Measurements from ENCODE around the gene C19orf67. TPM values are rescaled to one million over a fixed set of nuclear protein-coding genes. Genes with fewer than 3 reads are reported as not detected.
A peak's percentile ranks its signal among the peaks of the same experiment; 100 is the strongest.

Gene C19orf67
- total RNA-seq, 6 donors from 2014 or later, result 0.40 TPM; not detected in 5

DNA sequence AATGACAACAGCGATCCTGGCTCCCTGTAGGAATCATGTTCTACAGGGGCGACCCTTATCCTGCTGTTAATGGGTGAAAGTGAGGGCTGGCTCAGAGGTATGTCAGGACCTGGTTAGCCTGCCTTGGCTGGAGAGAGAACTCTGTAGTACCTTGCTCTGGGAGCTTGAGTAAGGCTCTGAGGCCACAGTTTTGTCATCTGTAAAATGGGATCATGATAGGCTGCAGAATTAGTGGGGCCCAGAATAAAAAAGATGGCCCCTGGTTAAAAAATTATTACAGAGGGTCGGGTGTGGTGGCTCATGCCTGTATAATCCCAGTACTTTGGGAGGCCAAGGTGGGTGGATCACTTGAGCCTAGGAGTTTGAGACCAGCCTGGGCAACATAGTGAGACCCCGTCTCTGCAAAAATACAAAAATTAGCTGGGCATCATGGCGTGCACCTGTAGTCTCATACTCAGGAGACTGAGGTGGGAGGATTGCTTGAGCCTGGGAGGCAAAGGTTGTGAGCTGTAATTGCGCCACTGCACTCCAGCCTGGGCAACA, 15.5 kb upstream of the C19orf67 start:
- no peak for ATAC-seq (ENCODE audit: low FRiP score in 2 of 2)

DNA sequence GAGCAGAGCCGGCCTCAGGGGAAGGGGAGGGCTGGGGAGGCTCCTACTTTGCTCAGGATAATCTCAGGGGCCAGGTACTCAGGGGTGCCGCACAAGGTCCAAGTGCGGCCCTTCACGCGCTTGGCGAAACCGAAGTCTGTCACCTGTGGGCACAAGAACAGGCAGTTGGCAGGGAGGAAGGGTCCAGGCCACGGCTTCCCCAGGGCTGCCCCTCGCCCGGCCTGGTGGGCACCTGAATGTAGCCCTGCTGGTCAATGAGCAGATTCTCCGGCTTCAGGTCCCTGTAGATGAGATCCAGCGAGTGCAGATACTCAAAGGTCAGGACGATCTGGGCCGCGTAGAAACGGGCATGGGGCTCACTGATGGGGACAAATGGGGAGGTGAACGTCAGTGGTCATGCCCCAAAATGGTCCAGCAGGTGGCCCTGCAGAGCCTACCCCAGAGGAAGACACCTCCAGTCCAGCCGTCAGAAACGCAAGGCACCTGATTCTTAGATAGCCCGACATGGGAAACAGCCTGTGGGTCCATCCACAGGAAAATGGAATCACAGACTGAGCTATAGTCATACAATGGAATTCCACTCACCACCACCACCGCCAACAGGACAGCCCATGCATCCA, 12.1 kb upstream of the C19orf67 start:
- no peaks in the 10 kb centered on the region for H3K27me3 ChIP-seq
- no peak for ATAC-seq (ENCODE audit: low FRiP score in 2 of 2)
- H3K4me1 ChIP-seq, result no peaks in the 10 kb centered on the region
- DNase-seq, result peak in 1 of 2 donors; percentile 73
- TF ChIP-seq POLR2AphosphoS5 (IDR thresholded peaks at IDR 0.05) (no peak), EP300 (IDR thresholded peaks at IDR 0.05) (no peak), POLR2A (IDR thresholded peaks at IDR 0.05) (no peak)
- TF ChIP-seq, protein P1, sequence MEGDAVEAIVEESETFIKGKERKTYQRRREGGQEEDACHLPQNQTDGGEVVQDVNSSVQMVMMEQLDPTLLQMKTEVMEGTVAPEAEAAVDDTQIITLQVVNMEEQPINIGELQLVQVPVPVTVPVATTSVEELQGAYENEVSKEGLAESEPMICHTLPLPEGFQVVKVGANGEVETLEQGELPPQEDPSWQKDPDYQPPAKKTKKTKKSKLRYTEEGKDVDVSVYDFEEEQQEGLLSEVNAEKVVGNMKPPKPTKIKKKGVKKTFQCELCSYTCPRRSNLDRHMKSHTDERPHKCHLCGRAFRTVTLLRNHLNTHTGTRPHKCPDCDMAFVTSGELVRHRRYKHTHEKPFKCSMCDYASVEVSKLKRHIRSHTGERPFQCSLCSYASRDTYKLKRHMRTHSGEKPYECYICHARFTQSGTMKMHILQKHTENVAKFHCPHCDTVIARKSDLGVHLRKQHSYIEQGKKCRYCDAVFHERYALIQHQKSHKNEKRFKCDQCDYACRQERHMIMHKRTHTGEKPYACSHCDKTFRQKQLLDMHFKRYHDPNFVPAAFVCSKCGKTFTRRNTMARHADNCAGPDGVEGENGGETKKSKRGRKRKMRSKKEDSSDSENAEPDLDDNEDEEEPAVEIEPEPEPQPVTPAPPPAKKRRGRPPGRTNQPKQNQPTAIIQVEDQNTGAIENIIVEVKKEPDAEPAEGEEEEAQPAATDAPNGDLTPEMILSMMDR (IDR thresholded peaks at IDR 0.05), result no peak
- 85 to 87% methylated on average over 20 to 21 of the region's 21 CpGs for WGBS, 2 donors
- H3K27ac ChIP-seq, result no peak overlapping the region
- no peak overlapping the region for H3K4me3 ChIP-seq
- peaks cover 0 to 60% (median 44%) of the 10 kb centered on the region in 4 donors for H3K36me3 ChIP-seq
- H3K9me3 ChIP-seq, result peaks cover 0 to 8% (median 2%) of the 10 kb centered on the region in 4 donors

More for the DNA sequence above, 15.5 kb upstream of the C19orf67 start:
- no peak overlapping the region for H3K4me3 ChIP-seq
- 92 to 93% methylated on average over 6 of the region's 6 CpGs for WGBS, 2 donors
- TF ChIP-seq POLR2A (IDR thresholded peaks at IDR 0.05), result no peak
- TF ChIP-seq POLR2AphosphoS5 (IDR thresholded peaks at IDR 0.05), result no peak
- no peaks in the 10 kb centered on the region for H3K27me3 ChIP-seq
- peaks cover 3 to 90% (median 63%) of the 10 kb centered on the region in 4 donors for H3K36me3 ChIP-seq
- DNase-seq, result no peak
- no peak overlapping the region for H3K27ac ChIP-seq
- no peaks in the 10 kb centered on the region for H3K4me1 ChIP-seq
- no peaks in the 10 kb centered on the region for H3K9me3 ChIP-seq

DNA sequence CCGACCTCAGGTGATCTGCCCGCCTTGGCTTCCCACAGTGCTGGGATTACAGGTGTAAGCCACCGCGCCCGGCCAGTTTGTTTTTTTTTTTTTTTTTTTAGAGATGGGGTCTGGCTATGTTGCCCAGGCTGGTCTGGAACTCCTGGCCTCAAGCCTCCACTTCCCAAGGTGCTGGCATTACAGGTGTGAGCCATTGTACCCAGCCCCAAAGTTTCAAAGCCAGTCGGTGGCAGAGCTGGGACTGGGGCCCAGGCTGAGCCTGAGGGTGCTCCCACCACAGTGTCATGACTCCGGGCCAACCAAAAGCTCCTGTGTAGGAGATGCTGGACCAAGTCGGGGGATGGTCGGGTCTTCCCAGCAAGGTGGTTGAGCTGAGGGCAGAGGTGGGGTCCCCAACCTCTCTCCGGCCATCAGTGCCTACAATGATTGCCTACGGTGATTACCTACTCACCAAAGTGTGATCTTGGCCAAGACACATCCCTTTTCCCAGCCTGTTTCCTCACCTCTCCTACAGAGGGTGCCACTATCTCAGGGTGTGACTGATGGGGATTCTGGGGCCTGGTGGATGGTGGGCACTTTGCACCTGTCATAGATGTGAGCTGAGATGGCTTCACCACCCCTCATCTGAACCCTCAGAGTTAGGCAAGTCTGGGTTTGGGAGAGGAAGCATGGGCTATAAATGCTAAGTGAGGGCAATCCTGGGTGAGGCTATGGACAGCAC, 10.8 kb upstream of the C19orf67 start:
- Histone ChIP-seq H3K27me3 (no peaks in the 10 kb centered on the region), H3K27ac (no peak overlapping the region), H3K36me3 (peaks cover 0 to 48% (median 34%) of the 10 kb centered on the region in 4 donors), H3K4me1 (peaks cover 0 to 9% (median 7%) of the 10 kb centered on the region in 4 donors), H3K9me3 (peaks cover 0 to 8% (median 2%) of the 10 kb centered on the region in 4 donors), H3K4me3 (no peak overlapping the region)
- no peak for TF ChIP-seq POLR2A (IDR thresholded peaks at IDR 0.05)
- TF ChIP-seq, protein P1 (IDR thresholded peaks at IDR 0.05), result no peak
- TF ChIP-seq POLR2AphosphoS5 (IDR thresholded peaks at IDR 0.05), result no peak
- no peak for TF ChIP-seq EP300 (IDR thresholded peaks at IDR 0.05)
- WGBS, 2 donors, result 91 to 93% methylated on average over 5 to 11 of the region's 11 CpGs
- ATAC-seq (ENCODE audit: low FRiP score in 2 of 2), result no peak
- no peak for DNase-seq

DNA sequence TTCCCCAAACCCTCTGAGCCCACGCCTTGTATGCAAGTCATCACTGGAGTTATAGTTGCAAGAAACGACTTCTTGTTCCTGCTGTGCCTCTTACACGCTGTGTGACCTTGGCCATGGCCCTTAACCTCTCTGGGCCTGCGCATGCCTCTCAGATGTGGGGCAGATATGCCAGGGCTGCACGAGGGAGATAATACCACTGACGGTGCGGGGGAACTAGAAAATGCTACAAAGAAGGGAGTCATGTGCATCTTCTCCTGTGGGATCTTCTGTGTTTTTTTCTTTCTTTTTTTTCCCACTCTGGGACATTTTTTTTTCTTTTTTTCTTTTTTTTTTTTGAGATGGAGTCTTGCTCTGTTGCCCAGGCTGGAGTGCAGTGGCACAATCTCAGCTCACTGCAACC, 9.3 kb upstream of the C19orf67 start:
- ATAC-seq (ENCODE audit: low FRiP score in 2 of 2) (no peak), DNase-seq (no peak)
- WGBS, 2 donors, result 88 to 94% methylated on average over 7 of the region's 7 CpGs
- Histone ChIP-seq H3K9me3 (peaks cover 0 to 8% (median 2%) of the 10 kb centered on the region in 4 donors), H3K4me3 (no peak overlapping the region), H3K27me3 (no peaks in the 10 kb centered on the region), H3K27ac (no peak overlapping the region), H3K4me1 (peaks cover 0 to 13% (median 8%) of the 10 kb centered on the region in 4 donors), H3K36me3 (peaks cover 0 to 32% (median 21%) of the 10 kb centered on the region in 4 donors)
- TF ChIP-seq, protein P1 (IDR thresholded peaks at IDR 0.05), result no peak
- TF ChIP-seq POLR2AphosphoS5 (IDR thresholded peaks at IDR 0.05) (no peak), EP300 (IDR thresholded peaks at IDR 0.05) (no peak), POLR2A (IDR thresholded peaks at IDR 0.05) (no peak)

DNA sequence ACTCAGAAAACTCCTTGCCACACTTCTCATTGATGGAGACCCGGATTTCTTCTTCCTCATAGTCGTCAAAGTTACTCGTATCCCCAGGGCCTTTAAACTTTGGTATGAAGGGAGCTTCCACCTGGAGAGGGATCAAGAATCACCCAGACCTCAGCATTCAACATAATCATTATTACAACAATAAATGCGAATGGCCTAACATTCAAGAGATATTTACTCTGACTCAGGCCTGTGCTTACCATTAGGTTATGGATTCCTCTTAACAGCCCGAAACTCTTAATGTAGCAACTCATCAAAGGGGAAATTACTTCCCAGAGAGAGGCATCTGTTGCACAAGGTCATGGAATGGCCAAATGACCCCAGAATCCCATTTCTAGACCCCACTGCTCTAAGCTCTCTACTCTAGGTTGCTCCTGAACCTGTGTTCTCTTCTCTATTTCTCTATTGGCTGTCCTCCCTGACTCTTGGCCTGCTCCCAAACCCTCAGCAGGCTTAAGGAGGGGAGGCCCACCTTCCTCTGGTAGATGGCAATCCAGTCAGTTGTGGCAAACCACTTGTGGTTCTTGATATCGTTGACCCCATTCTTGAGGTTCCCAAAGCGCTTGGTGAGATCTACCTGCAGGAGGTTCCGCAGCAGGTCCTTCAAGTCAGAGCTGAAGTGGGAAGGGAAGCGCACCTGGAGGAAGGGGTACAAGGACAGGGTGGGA, 7.7 kb upstream of the C19orf67 start:
- H3K9me3 ChIP-seq, result peaks cover 0 to 8% (median 2%) of the 10 kb centered on the region in 4 donors
- H3K27me3 ChIP-seq, result no peaks in the 10 kb centered on the region
- no peak overlapping the region for H3K27ac ChIP-seq
- ATAC-seq (ENCODE audit: low FRiP score in 2 of 2) (no peak), DNase-seq (no peak)
- no peak for TF ChIP-seq POLR2A (IDR thresholded peaks at IDR 0.05)
- no peak for TF ChIP-seq POLR2AphosphoS5 (IDR thresholded peaks at IDR 0.05)
- TF ChIP-seq EP300 (IDR thresholded peaks at IDR 0.05), result no peak
- TF ChIP-seq, protein P1 (IDR thresholded peaks at IDR 0.05), result no peak
- peaks cover 0 to 29% (median 24%) of the 10 kb centered on the region in 4 donors for H3K36me3 ChIP-seq
- H3K4me1 ChIP-seq, result peaks cover 3 to 24% (median 17%) of the 10 kb centered on the region in 4 donors
- 74 to 87% methylated on average over 9 of the region's 9 CpGs for WGBS, 2 donors
- no peak overlapping the region for H3K4me3 ChIP-seq
